Endodermal cell (in vitro differentiated cells): ENCODE results near the gene ZMIZ1. TPM values are rescaled to one million over a fixed set of nuclear protein-coding genes. Genes with fewer than 3 reads are reported as not detected.
A peak's percentile ranks its signal among the peaks of the same experiment; 100 is the strongest.

Experiments
- DNase-seq: peaks from one replicate; pipeline ENCODE4 v3.0.0-alpha.2; 2017
- H3K27ac ChIP-seq: 2 replicates; pipeline ENCODE4 v1.5.1; 2013; ENCODE audit warnings: mild to moderate bottlenecking, low read depth, low read length, moderate library complexity
- H3K27me3 ChIP-seq: 2 replicates; pipeline ENCODE4 v1.6.1; 2013; ENCODE audit warnings: mild to moderate bottlenecking, low read length, moderate library complexity; ENCODE audit not compliant: insufficient read depth, control insufficient read depth, poor library complexity, severe bottlenecking
- H3K36me3 ChIP-seq: 2 replicates; pipeline ENCODE4 v1.7.0; 2013; ENCODE audit warnings: mild to moderate bottlenecking, low read length, moderate library complexity; ENCODE audit not compliant: control insufficient read depth, insufficient read depth
- H3K4me1 ChIP-seq: one replicate; pipeline ENCODE4 v1.7.0; 2013; ENCODE audit warnings: low read length; ENCODE audit not compliant: control insufficient read depth, insufficient read depth
- H3K4me3 ChIP-seq: 2 replicates; pipeline ENCODE4 v1.5.1; 2013; ENCODE audit warnings: mild to moderate bottlenecking, low read length, moderate library complexity
- H3K9ac ChIP-seq: 2 replicates; pipeline ENCODE4 v1.6.1; 2013; ENCODE audit warnings: mild to moderate bottlenecking, low read length, moderate library complexity; ENCODE audit not compliant: poor library complexity, severe bottlenecking; ENCODE audit errors: extremely low read depth
- H3K9me3 ChIP-seq: 2 replicates; pipeline ENCODE4 v1.6.1; 2013; ENCODE audit warnings: mild to moderate bottlenecking, low read length, moderate library complexity; ENCODE audit not compliant: control insufficient read depth
- H3K27ac Mint-ChIP-seq: 2 replicates; pipeline ENCODE4 v1.8.0; 2020; ENCODE audit warnings: mixed read lengths
- H3K27me3 Mint-ChIP-seq: 2 replicates; pipeline ENCODE4 v1.8.0; 2021; ENCODE audit warnings: mild to moderate bottlenecking, mixed read lengths; ENCODE audit not compliant: insufficient read depth
- H3K36me3 Mint-ChIP-seq: 2 replicates; pipeline ENCODE4 v1.8.0; 2020; ENCODE audit warnings: low read depth, mixed read lengths
- H3K4me1 Mint-ChIP-seq: 2 replicates; pipeline ENCODE4 v1.8.0; 2020; ENCODE audit warnings: mixed read lengths
- H3K4me3 Mint-ChIP-seq: 2 replicates; pipeline ENCODE4 v1.8.0; 2020; ENCODE audit warnings: mild to moderate bottlenecking, moderate library complexity, mixed read lengths
- H3K9me3 Mint-ChIP-seq: 2 replicates; pipeline ENCODE4 v1.8.0; 2020; ENCODE audit warnings: mild to moderate bottlenecking, mixed read lengths
- CTCF ChIP-seq: fragments of 200-600 bp; sonication (generic); conservative IDR thresholded peaks from 2 replicates; pipeline ENCODE4 v1.5.0; 2021; ENCODE audit warnings: antibody characterized with exemption, mild to moderate bottlenecking
- WGBS, 2 experiments: methylation state at CpG; one replicate each; pipeline versions ENCODE4 v1.1.5 to v1.1.7; 2013; ENCODE audit warnings: missing lambda C conversion rate in 2 of 2, mixed read lengths in 1 of 2; ENCODE audit not compliant: insufficient coverage in 1 of 2, insufficient read length in 1 of 2; 5-methylcytosine and 5-hydroxymethylcytosine counted together
- total RNA-seq, 2 donors: library from RNA; stranded (reverse); fragmentation: NEBNext Ultra II Directional in 1 of 2; extraction: Animal tissue kit (Norgen Biotek cat#: 25700) in 1 of 2; gene quantifications; 2 replicates in 1 of 2; 3 replicates in 1 of 2; pipeline ENCODE4 v1.2.1, GENCODE V29; 2021

ZMIZ1 gene
- total RNA-seq, 2 donors from 2014 or later, result 65.3 to 67.5 TPM

- Histone ChIP-seq H3K36me3 (peaks cover 48% of the 10 kb centered on the region), H3K9me3 (no peaks in the 10 kb centered on the region), H3K4me3 (no peak overlapping the region), H3K9ac (no peak overlapping the region), H3K4me1 (no peaks in the 10 kb centered on the region), H3K27ac (no peak overlapping the region), H3K27me3 (no peaks in the 10 kb centered on the region)
- no peak for TF ChIP-seq CTCF
- peaks cover 44% of the 10 kb centered on the region for H3K36me3 Mint-ChIP-seq
- no peak overlapping the region for H3K4me3 Mint-ChIP-seq
- no peaks in the 10 kb centered on the region for H3K27me3 Mint-ChIP-seq
- H3K27ac Mint-ChIP-seq, result peak overlapping the region; percentile 82
- no peak for DNase-seq
- H3K9me3 Mint-ChIP-seq, result no peaks in the 10 kb centered on the region
- WGBS, 2 experiments, result 94 to 95% methylated on average over 7 to 13 of the region's 13 CpGs
- no peaks in the 10 kb centered on the region for H3K4me1 Mint-ChIP-seq
Measured at GRCh38 chr10:79203014-79203644, 134.4 kb downstream of the ZMIZ1 start.

DNA sequence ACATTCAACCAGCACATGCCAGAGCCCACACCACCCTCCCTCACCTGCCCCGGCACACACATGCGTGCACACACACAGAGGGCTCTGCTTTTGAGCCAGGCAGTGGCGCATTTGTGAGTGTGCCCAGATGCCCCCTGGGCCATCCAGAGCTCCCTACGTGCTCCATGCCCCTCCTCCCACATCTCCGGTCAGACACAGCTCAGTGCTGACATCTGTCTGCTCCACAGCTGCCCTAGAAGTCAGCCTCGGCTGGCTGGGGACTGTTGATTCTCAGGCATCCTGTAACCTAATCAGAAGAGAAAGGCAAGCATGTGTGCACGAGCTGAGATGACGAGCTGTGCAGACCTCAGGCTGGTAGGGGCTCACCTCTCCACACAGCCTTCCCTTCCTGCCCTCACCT, 135.1 kb downstream of the ZMIZ1 start:
- Histone ChIP-seq H3K9me3 (no peaks in the 10 kb centered on the region), H3K4me3 (no peak overlapping the region), H3K36me3 (peaks cover 55% of the 10 kb centered on the region), H3K27ac (no peak overlapping the region), H3K27me3 (no peaks in the 10 kb centered on the region), H3K4me1 (no peaks in the 10 kb centered on the region), H3K9ac (no peak overlapping the region)
- 88 to 100% methylated on average over 2 to 8 of the region's 8 CpGs for WGBS, 2 experiments
- Mint-ChIP-seq H3K4me3 (no peak overlapping the region), H3K27me3 (no peaks in the 10 kb centered on the region), H3K27ac (peak overlapping the region; percentile 82), H3K4me1 (no peaks in the 10 kb centered on the region), H3K36me3 (peaks cover 50% of the 10 kb centered on the region), H3K9me3 (no peaks in the 10 kb centered on the region)
- DNase-seq, result no peak
- no peak for TF ChIP-seq CTCF

DNA sequence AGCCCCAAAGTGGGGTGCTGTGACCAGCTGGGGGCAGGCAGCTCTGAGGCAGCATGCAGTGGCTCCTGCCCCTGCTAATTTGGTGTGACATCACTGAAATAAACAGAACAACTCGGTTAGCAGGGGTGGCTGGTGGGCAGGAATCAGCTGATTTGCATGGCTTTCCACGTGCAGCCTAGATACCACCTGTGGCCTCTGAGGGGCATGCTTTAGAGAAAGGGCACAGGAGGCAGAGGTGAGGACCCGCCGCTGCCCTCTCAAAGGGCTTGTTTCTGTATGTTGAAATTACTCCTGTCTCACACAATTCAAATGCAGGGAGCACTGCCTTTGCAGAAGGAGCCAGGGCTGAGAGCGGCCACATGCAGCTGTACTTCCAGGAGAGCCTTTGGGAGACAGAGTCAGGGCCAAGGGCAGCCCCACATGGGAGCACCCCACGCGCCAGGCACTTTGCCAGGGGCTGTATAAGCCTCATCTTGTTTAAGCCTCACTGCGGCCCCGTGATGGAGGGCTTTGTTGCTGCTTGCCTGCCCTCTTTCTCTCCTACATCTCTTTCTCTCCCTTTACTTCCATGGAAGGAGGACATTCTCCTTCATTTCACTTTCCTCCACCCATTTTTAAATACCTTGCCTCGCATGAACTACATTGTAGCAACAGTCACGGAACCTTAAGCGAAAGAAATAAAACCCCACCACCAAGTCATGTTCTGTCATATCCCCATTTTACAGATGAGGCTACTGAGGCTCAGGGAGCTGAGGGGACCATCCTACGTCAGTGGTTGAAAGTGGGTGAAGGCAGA, 137.7 kb downstream of the ZMIZ1 start:
- H3K4me1 Mint-ChIP-seq, result no peaks in the 10 kb centered on the region
- no peak overlapping the region for H3K27ac ChIP-seq
- H3K27me3 Mint-ChIP-seq, result no peaks in the 10 kb centered on the region
- H3K9ac ChIP-seq, result no peak overlapping the region
- H3K4me3 ChIP-seq, result no peak overlapping the region
- no peaks in the 10 kb centered on the region for H3K4me1 ChIP-seq
- H3K27me3 ChIP-seq, result no peaks in the 10 kb centered on the region
- peaks cover 59% of the 10 kb centered on the region for H3K36me3 Mint-ChIP-seq
- no peaks in the 10 kb centered on the region for H3K9me3 Mint-ChIP-seq
- H3K27ac Mint-ChIP-seq, result no peak overlapping the region
- 90 to 94% methylated on average over 10 to 13 of the region's 13 CpGs for WGBS, 2 experiments
- no peaks in the 10 kb centered on the region for H3K9me3 ChIP-seq
- H3K36me3 ChIP-seq, result peaks cover 69% of the 10 kb centered on the region
- DNase-seq, result no peak
- TF ChIP-seq CTCF, result no peak
- no peak overlapping the region for H3K4me3 Mint-ChIP-seq
